NCI-H524 treated with DMSO at 0.1 percent for 48 hours (cell line): ENCODE measurements around the gene AQP7.
"Not testable (repeated sequence)": the region's sequence is repeated elsewhere in the genome, so short reads cannot be mapped to it uniquely, and the experiment has no call there.

ENCODE experiments used
- DNase-seq: peaks from one replicate; lab custom pipeline; 2025; lab: John Stamatoyannopoulos, UW

Gene AQP7

DNA sequence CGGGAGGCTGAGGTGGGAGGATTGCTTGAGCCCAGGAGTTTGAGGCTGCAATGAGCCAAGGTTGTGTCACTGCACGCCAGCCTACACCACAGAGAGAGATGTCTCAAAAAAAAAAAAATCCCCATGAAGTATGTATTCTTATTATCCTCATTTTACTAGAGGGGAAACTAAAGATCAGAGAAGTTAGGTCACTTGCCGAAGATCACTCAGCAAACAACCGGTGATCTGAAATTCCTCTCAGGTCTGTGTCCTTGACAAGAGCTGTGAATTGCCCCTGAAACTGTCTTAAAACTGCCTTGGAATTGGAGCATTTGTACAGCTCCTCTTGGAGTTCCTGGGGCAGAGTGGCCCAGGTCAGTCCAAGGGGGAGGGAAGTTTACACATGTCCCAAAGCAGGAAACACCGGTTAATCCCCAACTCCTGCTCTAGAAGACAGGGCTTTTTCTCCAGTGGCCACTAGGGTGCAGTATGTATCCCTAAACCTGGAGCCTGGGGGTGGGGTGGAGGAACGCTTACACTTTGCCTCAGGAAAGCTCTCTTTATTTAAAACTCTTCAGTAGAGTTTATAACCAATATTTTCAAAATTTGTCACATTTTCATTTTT is 27.6 kb downstream of the AQP7 start:
- DNase-seq: no peak

- DNase-seq: no peak
Observed at GRCh38 chr9:33374190-33374589, 28.2 kb downstream of the AQP7 start.

- DNase-seq: no peak
Observed at GRCh38 chr9:33372900-33373299, 29.5 kb downstream of the AQP7 start.

- DNase-seq: no peak
Observed at GRCh38 chr9:33366979-33367480, 35.3 kb downstream of the AQP7 start.

DNA sequence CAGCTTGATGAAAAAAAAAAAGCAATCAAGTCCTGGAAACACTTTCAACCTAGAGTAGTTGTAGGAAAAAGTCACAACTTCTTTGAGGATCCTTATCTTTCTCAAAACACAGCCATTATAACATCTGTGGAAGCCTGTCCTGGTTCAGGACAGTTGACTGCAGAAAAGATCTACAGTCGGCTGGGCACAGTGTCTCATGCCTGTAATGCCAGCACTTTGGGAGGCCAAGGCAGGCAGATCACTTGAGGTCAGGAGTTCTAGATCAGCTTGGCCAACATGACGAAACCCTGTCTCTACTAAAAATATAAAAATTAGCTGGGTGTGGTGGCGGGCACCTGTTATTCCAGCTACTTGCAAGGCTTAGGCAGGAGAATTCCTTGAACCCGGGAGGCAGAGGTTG is 37.6 kb downstream of the AQP7 start:
- DNase-seq: not testable (repeated sequence)

DNA sequence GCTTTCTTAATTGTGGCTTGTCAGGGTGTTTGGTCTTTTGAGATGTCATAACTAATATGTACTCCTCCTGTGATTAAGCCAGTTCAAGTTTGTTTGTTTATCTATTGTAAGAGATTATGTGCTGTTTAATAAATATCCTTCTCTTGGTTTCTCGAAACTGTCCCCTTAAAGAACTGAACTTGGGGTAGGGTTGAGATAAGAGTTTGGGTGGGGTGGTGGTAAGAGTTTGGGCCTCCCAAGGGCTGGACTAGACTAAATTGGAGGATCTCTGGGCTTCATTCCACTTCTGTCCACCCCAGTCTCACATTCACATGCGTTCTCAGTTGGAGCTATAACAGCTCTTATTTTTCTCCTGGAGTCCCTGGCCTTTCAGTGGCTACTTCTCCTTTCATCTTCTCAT is 38.2 kb downstream of the AQP7 start:
- DNase-seq: no peak

DNA sequence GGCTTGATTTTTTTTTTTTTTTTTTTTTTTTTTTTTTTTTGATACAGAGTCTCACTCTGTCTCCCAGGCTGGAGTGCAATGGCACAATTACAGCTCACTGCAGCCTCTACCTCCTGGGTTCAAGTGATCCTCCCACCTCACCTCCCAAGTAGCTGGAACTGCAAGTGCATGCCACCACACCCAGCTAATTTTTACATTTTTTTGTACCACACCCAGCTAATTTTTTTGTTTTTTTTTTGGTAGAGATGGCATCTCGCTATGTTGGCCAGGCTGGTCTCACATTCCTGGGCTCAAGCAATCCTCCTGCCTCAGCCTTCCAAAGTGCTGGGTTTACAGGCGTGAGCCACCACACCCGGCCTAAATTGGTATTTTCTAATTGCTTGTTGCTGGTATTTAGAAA is 43.7 kb downstream of the AQP7 start:
- DNase-seq: not testable (repeated sequence)

DNA sequence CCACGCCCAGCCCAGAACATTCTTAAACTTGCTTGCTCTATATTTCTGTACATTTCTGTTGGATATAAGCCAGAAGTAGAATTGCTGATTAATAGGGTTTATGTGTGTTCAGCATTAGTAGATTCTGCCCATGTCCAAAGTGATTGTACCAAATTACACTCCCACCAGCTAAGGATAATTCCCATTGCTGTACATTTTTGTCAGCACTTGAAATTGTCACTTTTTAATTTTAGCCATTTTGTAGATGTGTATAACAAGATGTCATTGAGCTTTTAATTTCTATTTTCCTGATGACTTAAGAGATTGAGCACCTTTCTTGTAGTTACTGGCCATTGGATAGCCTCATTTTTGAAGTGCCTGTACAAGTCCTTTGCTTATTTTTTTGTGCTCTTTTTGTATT is 46.4 kb downstream of the AQP7 start:
- no peak for DNase-seq

GRCh38 chr9:33354651-33355211 is 47.6 kb downstream of the AQP7 start:
- no peak for DNase-seq

DNA sequence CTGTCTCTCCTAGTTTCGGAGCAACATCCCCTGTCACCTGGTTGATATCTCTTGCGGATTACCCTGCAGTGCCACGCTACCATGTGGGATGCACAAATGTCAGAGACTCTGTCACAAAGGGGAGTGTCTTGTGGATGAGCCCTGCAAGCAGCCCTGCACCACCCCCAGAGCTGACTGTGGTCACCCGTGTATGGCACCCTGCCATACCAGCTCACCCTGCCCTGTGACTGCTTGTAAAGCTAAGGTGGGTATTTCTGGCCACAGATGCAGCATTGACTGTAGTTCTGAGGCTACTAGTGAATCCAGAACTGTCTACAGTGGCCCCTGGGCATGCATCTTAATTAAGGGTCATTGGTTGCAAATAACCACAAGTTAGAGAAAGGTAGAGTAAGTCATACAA is 50.8 kb downstream of the AQP7 start:
- no peak for DNase-seq

- no peak for DNase-seq
Observed at GRCh38 chr9:33350310-33350709, 52.1 kb downstream of the AQP7 start.

DNA sequence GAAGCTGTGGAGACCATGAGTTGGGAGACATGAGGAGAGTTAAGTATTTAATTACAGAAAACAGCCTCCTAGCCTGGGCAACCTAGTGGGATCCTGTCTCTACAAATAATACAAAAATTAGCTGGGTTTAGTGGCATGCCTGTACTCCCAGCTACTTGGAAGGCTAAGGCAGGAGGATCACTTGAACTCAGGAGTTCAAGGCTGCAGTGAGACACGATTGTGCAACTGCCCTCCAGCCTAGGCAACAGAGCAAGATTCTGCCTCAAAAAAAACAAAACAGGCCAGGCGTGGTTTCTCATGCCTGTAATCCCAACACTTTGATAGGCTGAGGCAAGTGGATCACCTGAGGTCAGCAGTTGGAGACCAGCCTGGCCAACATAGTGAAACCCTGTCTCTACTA is 52.6 kb downstream of the AQP7 start:
- no peak for DNase-seq

DNA sequence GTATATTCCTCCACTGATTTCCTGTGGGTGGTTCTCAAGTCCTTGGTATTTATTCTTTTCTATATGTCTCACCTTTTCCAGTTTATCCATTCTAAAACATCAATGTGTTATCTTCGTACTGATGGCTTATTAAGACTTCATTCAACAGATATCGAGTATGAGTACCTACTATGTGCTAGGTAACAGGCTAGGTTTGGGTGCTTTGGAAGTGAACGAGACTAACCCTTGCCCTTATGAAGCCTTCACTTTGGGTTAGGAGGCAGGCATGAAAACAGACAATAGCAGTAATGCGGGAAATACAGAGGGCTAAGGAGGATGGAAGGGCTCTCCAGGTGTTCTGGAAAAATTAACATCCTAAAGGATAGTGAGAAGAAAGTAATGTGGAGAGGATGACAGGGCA is 53.4 kb downstream of the AQP7 start:
- no peak for DNase-seq

GRCh38 chr9:33346564-33346963 is 55.8 kb downstream of the AQP7 start:
- DNase-seq: no peak

- DNase-seq: no peak
Observed at GRCh38 chr9:33344145-33344544, 58.2 kb downstream of the AQP7 start.

GRCh38 chr9:33341182-33341581 is 61.2 kb downstream of the AQP7 start:
- DNase-seq: no peak

DNA sequence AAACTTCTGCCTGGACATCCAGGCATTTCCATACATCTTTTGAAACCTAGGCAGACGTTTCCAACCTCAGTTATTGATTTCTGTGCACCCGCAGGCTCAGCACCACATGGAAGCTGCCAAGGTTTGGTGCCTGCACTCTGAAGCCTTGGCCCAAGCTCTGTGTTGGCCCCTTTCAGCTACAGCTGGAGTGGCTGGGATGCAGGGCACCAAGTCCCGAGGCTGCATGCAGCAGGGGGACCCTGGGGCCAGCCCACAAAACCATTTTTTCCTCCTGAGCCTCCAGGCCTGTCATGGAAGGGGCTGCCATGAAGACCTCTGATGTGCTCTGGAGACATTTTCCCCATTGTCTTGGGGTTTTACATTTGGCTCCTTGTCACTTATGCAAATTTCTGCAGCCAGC is 62.2 kb downstream of the AQP7 start:
- no peak for DNase-seq
